Urothelium cell line (cell line): ENCODE data around the gene LOXHD1.

Experiments used
- DNase-seq: peaks from one replicate; pipeline ENCODE4 v3.0.0; 2011; ENCODE audit warnings: low spot score, mixed read lengths
- FAIRE-seq: peaks from 2 replicates; lab custom pipeline; 2011; peaks lifted over from hg19 to GRCh38; lab: Jason Lieb, UNC

The LOXHD1 gene

GRCh38 chr18:46554406-46555080, 102.5 kb downstream of the LOXHD1 start:
- FAIRE-seq, result no peak
- DNase-seq, result no peak

GRCh38 chr18:46550609-46551008, 106.4 kb downstream of the LOXHD1 start:
- DNase-seq (no peak), FAIRE-seq (no peak)

GRCh38 chr18:46547520-46547919, 109.5 kb downstream of the LOXHD1 start:
- DNase-seq (no peak), FAIRE-seq (no peak)

- DNase-seq (no peak), FAIRE-seq (no peak)
Observed at GRCh38 chr18:46546111-46546640, 110.8 kb downstream of the LOXHD1 start.

GRCh38 chr18:46542545-46542944, 114.5 kb downstream of the LOXHD1 start:
- no peak for FAIRE-seq
- DNase-seq, result peak; percentile 31

GRCh38 chr18:46541626-46542189, 115.3 kb downstream of the LOXHD1 start:
- FAIRE-seq (no peak), DNase-seq (no peak)

GRCh38 chr18:46538376-46538775, 118.6 kb downstream of the LOXHD1 start:
- DNase-seq, result no peak
- no peak for FAIRE-seq

- FAIRE-seq (no peak), DNase-seq (peak; percentile 74)
Observed at GRCh38 chr18:46536215-46536874, 120.7 kb downstream of the LOXHD1 start.

- no peak for DNase-seq
- FAIRE-seq, result no peak
Observed at GRCh38 chr18:46531482-46531881, 125.5 kb downstream of the LOXHD1 start.

GRCh38 chr18:46528037-46528436, 129.0 kb downstream of the LOXHD1 start:
- DNase-seq (no peak), FAIRE-seq (no peak)

GRCh38 chr18:46519870-46520269, 137.2 kb downstream of the LOXHD1 start:
- FAIRE-seq (no peak), DNase-seq (no peak)

GRCh38 chr18:46518438-46518837, 138.6 kb downstream of the LOXHD1 start:
- DNase-seq (no peak), FAIRE-seq (no peak)

- FAIRE-seq (no peak), DNase-seq (no peak)
Observed at GRCh38 chr18:46516555-46516954, 140.5 kb downstream of the LOXHD1 start.

GRCh38 chr18:46510386-46510785, 146.6 kb downstream of the LOXHD1 start:
- FAIRE-seq, result no peak

GRCh38 chr18:46509530-46509929, 147.5 kb downstream of the LOXHD1 start:
- DNase-seq (no peak), FAIRE-seq (no peak)

More at GRCh38 chr18:46510386-46510785, 146.6 kb downstream of the LOXHD1 start:
- DNase-seq, result no peak

- DNase-seq (no peak), FAIRE-seq (no peak)
Observed at GRCh38 chr18:46506974-46507586, 149.9 kb downstream of the LOXHD1 start.

- FAIRE-seq (no peak), DNase-seq (peak; percentile 19)
Observed at GRCh38 chr18:46502444-46502843, 154.6 kb downstream of the LOXHD1 start.

GRCh38 chr18:46497129-46497528, 159.9 kb downstream of the LOXHD1 start:
- FAIRE-seq (no peak), DNase-seq (peak; percentile 16)

GRCh38 chr18:46488471-46489213, 168.4 kb downstream of the LOXHD1 start:
- DNase-seq, result no peak
- no peak for FAIRE-seq

- FAIRE-seq, result no peak
- no peak for DNase-seq
Observed at GRCh38 chr18:46485675-46486194, 171.3 kb downstream of the LOXHD1 start.

- no peak for FAIRE-seq
Observed at GRCh38 chr18:46484971-46485370, 172.0 kb downstream of the LOXHD1 start.

More at GRCh38 chr18:46484971-46485370, 172.0 kb downstream of the LOXHD1 start:
- no peak for DNase-seq
